ENCODE measurements around the gene KCNMB1. TPM values are rescaled to one million over a fixed set of nuclear protein-coding genes. Genes with fewer than 3 reads are reported as not detected.

KCNMB1 gene
- total RNA-seq, 1 donor from 2014 or later, result 0.03 TPM

GRCh38 chr5:170426149-170426767 lies 37.1 kb upstream of the KCNMB1 start:
- no peak for DNase-seq (ENCODE audit: low spot score)
- no peak overlapping the region for H3K27ac Mint-ChIP-seq
- no peaks in the 10 kb centered on the region for H3K36me3 Mint-ChIP-seq (ENCODE audit: low read depth)
- H3K9me3 Mint-ChIP-seq, result no peaks in the 10 kb centered on the region
- intact Hi-C loops (cut with micrococcal nuclease), result no loop called here
- peaks cover 21% of the 10 kb centered on the region for H3K27me3 Mint-ChIP-seq (ENCODE audit: insufficient read depth)
- H3K4me1 Mint-ChIP-seq (ENCODE audit: low read depth), result no peaks in the 10 kb centered on the region
- H3K4me3 Mint-ChIP-seq, result no peak overlapping the region

DNA sequence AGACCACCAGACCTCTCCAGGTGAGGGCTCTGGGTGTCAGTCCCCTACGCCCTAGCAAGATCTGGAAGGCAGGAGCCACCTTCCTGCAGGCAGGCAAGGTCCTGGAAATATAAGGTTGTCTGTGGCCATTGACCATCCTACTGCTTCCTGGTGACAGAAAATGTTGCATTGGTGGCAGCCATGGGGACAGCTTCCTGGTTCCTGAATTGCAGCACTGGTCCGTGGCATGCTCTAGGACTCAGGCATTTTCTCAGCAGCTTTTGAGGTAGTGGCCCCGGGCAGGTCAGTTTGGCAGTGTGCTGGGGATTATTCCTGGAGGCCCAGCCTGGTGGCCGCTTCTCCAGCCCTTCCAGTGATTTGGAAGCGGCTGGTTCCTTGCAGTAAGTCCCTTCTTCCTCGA lies 36.6 kb upstream of the KCNMB1 start:
- intact Hi-C loops (cut with micrococcal nuclease), result no loop called here
- Mint-ChIP-seq H3K4me1 (ENCODE audit: low read depth) (no peaks in the 10 kb centered on the region), H3K9me3 (no peaks in the 10 kb centered on the region), H3K4me3 (no peak overlapping the region), H3K27ac (no peak overlapping the region), H3K27me3 (ENCODE audit: insufficient read depth) (peaks cover 21% of the 10 kb centered on the region), H3K36me3 (ENCODE audit: low read depth) (no peaks in the 10 kb centered on the region)
- DNase-seq (ENCODE audit: low spot score), result no peak

GRCh38 chr5:170424629-170425028 lies 35.5 kb upstream of the KCNMB1 start:
- H3K9me3 Mint-ChIP-seq, result no peaks in the 10 kb centered on the region
- peaks cover 17% of the 10 kb centered on the region for H3K27me3 Mint-ChIP-seq (ENCODE audit: insufficient read depth)
- H3K4me1 Mint-ChIP-seq (ENCODE audit: low read depth), result no peaks in the 10 kb centered on the region
- no peaks in the 10 kb centered on the region for H3K36me3 Mint-ChIP-seq (ENCODE audit: low read depth)
- intact Hi-C loops (cut with micrococcal nuclease), result no loop called here
- H3K27ac Mint-ChIP-seq, result no peak overlapping the region
- no peak overlapping the region for H3K4me3 Mint-ChIP-seq
- no peak for DNase-seq (ENCODE audit: low spot score)

DNA sequence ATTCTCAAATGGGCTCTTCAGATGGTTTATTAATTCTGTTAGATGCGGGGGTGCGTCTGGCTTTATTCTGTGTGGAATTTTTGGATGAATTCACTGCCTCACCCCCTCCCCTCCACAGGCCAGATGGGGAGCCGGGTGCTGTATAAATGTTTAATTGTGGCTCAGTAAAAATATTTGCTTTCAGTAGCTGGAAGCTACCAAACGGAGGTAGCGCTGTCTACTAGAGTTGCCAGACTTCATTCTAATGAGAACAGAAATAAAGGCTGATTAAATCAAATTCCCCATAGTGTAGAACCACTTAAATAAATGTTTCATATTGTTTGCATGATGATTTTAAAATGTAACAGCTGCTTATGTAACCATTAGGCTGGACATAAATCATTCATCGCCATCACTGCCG lies 34.5 kb upstream of the KCNMB1 start:
- H3K4me3 Mint-ChIP-seq, result no peak overlapping the region
- intact Hi-C loops (cut with micrococcal nuclease), result no loop called here
- no peak for DNase-seq (ENCODE audit: low spot score)
- H3K27ac Mint-ChIP-seq, result no peak overlapping the region
- H3K27me3 Mint-ChIP-seq (ENCODE audit: insufficient read depth), result peaks cover 23% of the 10 kb centered on the region
- no peaks in the 10 kb centered on the region for H3K9me3 Mint-ChIP-seq
- H3K36me3 Mint-ChIP-seq (ENCODE audit: low read depth), result no peaks in the 10 kb centered on the region
- no peaks in the 10 kb centered on the region for H3K4me1 Mint-ChIP-seq (ENCODE audit: low read depth)

- intact Hi-C loops (cut with micrococcal nuclease), result loop anchor here (1.0 to 2.0 kb wide), 2 partner anchors 153 to 322 kb away; no protein-coding TSS in a partner anchor
- H3K27me3 Mint-ChIP-seq (ENCODE audit: insufficient read depth), result peaks cover 25% of the 10 kb centered on the region
- no peak for DNase-seq (ENCODE audit: low spot score)
These were observed 32.7 kb upstream of the KCNMB1 start for GRCh38 chr5:170421826-170422225.

DNA sequence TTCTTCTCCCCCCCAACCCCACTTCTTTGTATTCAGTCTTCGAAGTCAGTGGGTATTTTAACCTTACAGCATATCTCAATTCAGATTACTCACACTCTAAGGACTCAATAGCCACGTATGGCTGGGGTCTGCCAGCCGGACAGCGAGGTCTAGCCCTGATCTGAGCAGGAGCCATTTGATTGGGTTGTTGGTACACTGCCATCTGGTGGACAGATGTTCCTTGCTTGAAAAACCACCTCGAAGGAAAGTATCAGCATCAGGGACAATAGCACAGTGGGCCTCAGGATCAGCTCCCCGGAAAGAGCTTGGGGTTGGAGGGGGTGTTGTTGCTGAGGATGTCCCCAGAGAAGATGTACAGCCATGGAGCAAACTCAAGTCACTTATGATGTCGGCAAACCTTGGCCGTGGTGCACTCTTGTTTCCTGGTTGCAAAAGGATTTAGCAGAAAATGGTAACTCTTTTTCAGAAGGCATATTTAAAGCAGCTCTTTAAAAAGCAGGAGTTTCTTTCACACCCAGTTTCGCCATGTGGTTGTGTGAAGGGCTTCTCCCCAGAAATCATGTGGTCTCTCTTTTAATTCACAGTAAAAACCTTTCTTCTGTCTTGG lies 31.7 kb upstream of the KCNMB1 start:
- intact Hi-C loops (cut with micrococcal nuclease), result loop anchor here (1.0 to 2.0 kb wide), 4 partner anchors 82 to 321 kb away; no protein-coding TSS in a partner anchor
- H3K4me1 Mint-ChIP-seq (ENCODE audit: low read depth), result no peaks in the 10 kb centered on the region
- peaks cover 25% of the 10 kb centered on the region for H3K27me3 Mint-ChIP-seq (ENCODE audit: insufficient read depth)
- H3K36me3 Mint-ChIP-seq (ENCODE audit: low read depth), result no peaks in the 10 kb centered on the region
- H3K27ac Mint-ChIP-seq, result no peak overlapping the region
- no peaks in the 10 kb centered on the region for H3K9me3 Mint-ChIP-seq
- peak; percentile 20 for DNase-seq (ENCODE audit: low spot score)
- H3K4me3 Mint-ChIP-seq, result no peak overlapping the region

More at GRCh38 chr5:170421826-170422225, 32.7 kb upstream of the KCNMB1 start:
- no peak overlapping the region for H3K4me3 Mint-ChIP-seq
- no peaks in the 10 kb centered on the region for H3K36me3 Mint-ChIP-seq (ENCODE audit: low read depth)
- H3K27ac Mint-ChIP-seq, result no peak overlapping the region
- no peaks in the 10 kb centered on the region for H3K9me3 Mint-ChIP-seq
- no peaks in the 10 kb centered on the region for H3K4me1 Mint-ChIP-seq (ENCODE audit: low read depth)

GRCh38 chr5:170419643-170420042 lies 30.5 kb upstream of the KCNMB1 start:
- no peak overlapping the region for H3K4me3 Mint-ChIP-seq
- no peak overlapping the region for H3K27ac Mint-ChIP-seq
- no peak for DNase-seq (ENCODE audit: low spot score)
- H3K27me3 Mint-ChIP-seq (ENCODE audit: insufficient read depth), result peaks cover 29% of the 10 kb centered on the region
- H3K36me3 Mint-ChIP-seq (ENCODE audit: low read depth), result no peaks in the 10 kb centered on the region
- intact Hi-C loops (cut with micrococcal nuclease), result loop anchor here (1.0 to 2.0 kb wide), 3 partner anchors 80 to 193 kb away; no protein-coding TSS in a partner anchor
- H3K9me3 Mint-ChIP-seq, result no peaks in the 10 kb centered on the region
- no peaks in the 10 kb centered on the region for H3K4me1 Mint-ChIP-seq (ENCODE audit: low read depth)

GRCh38 chr5:170418736-170419135 lies 29.6 kb upstream of the KCNMB1 start:
- Mint-ChIP-seq H3K4me3 (no peak overlapping the region), H3K27ac (no peak overlapping the region), H3K9me3 (no peaks in the 10 kb centered on the region), H3K4me1 (ENCODE audit: low read depth) (no peaks in the 10 kb centered on the region), H3K36me3 (ENCODE audit: low read depth) (no peaks in the 10 kb centered on the region), H3K27me3 (ENCODE audit: insufficient read depth) (peaks cover 29% of the 10 kb centered on the region)
- intact Hi-C loops (cut with micrococcal nuclease), result no loop called here
- DNase-seq (ENCODE audit: low spot score), result no peak

- Mint-ChIP-seq H3K4me1 (ENCODE audit: low read depth) (no peaks in the 10 kb centered on the region), H3K9me3 (no peaks in the 10 kb centered on the region), H3K4me3 (no peak overlapping the region), H3K27me3 (ENCODE audit: insufficient read depth) (peaks cover 14% of the 10 kb centered on the region), H3K27ac (no peak overlapping the region), H3K36me3 (ENCODE audit: low read depth) (no peaks in the 10 kb centered on the region)
- intact Hi-C loops (cut with micrococcal nuclease), result no loop called here
- DNase-seq (ENCODE audit: low spot score), result no peak
These were observed 27.4 kb upstream of the KCNMB1 start for GRCh38 chr5:170416526-170416925.

DNA sequence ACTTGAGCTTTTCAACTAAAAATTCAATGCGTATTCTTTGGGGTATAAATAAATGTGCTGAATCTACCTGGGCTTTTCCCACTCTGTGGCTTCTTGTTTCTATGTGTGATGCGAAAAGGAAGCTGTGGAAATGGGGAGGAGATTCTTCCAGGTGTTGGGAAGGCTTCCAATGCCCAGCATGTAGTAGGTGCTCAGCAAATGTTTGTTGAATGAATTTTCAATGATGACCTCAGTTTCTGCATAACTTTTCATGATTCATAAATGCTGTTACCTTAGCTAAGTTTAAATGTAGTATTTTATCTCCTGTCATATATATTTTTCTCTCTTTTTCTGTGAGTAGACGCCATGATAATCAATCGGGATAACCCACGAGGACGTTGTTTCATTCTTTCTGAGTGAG lies 25.6 kb upstream of the KCNMB1 start:
- intact Hi-C loops (cut with micrococcal nuclease), result no loop called here
- Mint-ChIP-seq H3K9me3 (no peaks in the 10 kb centered on the region), H3K27me3 (ENCODE audit: insufficient read depth) (peaks cover 12% of the 10 kb centered on the region), H3K36me3 (ENCODE audit: low read depth) (no peaks in the 10 kb centered on the region), H3K4me3 (no peak overlapping the region), H3K4me1 (ENCODE audit: low read depth) (no peaks in the 10 kb centered on the region), H3K27ac (no peak overlapping the region)
- DNase-seq (ENCODE audit: low spot score), result no peak

GRCh38 chr5:170413897-170414296 lies 24.7 kb upstream of the KCNMB1 start:
- Mint-ChIP-seq H3K27me3 (ENCODE audit: insufficient read depth) (peaks cover 8% of the 10 kb centered on the region), H3K36me3 (ENCODE audit: low read depth) (no peaks in the 10 kb centered on the region)
- intact Hi-C loops (cut with micrococcal nuclease), result no loop called here

GRCh38 chr5:170411100-170411499 lies 21.9 kb upstream of the KCNMB1 start:
- H3K36me3 Mint-ChIP-seq (ENCODE audit: low read depth), result no peaks in the 10 kb centered on the region
- no peak overlapping the region for H3K27ac Mint-ChIP-seq
- H3K9me3 Mint-ChIP-seq, result no peaks in the 10 kb centered on the region
- peaks cover 7% of the 10 kb centered on the region for H3K27me3 Mint-ChIP-seq (ENCODE audit: insufficient read depth)
- intact Hi-C loops (cut with micrococcal nuclease), result no loop called here
- H3K4me3 Mint-ChIP-seq, result no peak overlapping the region
- H3K4me1 Mint-ChIP-seq (ENCODE audit: low read depth), result no peaks in the 10 kb centered on the region
- peak; percentile 9 for DNase-seq (ENCODE audit: low spot score)

More at GRCh38 chr5:170413897-170414296, 24.7 kb upstream of the KCNMB1 start:
- no peak overlapping the region for H3K27ac Mint-ChIP-seq
- DNase-seq (ENCODE audit: low spot score), result no peak
- H3K4me3 Mint-ChIP-seq, result no peak overlapping the region
- H3K9me3 Mint-ChIP-seq, result no peaks in the 10 kb centered on the region
- H3K4me1 Mint-ChIP-seq (ENCODE audit: low read depth), result no peaks in the 10 kb centered on the region

DNA sequence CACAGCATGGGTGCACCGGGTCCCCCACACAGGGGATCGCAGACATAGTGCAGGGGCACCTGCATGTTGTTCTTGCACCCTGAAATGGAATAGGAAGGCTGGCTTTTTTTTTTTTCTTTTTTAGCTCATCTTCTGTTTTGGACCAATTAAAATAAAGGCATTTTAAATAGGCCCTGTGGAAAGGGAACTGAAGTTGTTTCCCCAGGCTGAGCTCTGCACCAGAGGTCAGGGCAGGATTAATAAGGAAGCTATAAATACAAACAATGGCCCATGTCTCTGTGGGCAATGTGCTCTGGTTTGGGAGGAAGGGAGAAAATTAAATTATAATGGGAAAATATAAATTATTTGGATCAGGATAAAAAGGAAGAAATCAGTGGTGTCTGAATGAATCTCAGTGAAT lies 21.2 kb upstream of the KCNMB1 start:
- peaks cover 7% of the 10 kb centered on the region for H3K27me3 Mint-ChIP-seq (ENCODE audit: insufficient read depth)
- no peaks in the 10 kb centered on the region for H3K9me3 Mint-ChIP-seq
- H3K4me3 Mint-ChIP-seq, result no peak overlapping the region
- no peak overlapping the region for H3K27ac Mint-ChIP-seq
- no peak for DNase-seq (ENCODE audit: low spot score)
- intact Hi-C loops (cut with micrococcal nuclease), result no loop called here
- no peaks in the 10 kb centered on the region for H3K4me1 Mint-ChIP-seq (ENCODE audit: low read depth)
- H3K36me3 Mint-ChIP-seq (ENCODE audit: low read depth), result no peaks in the 10 kb centered on the region

Measured in activated T-helper 1 cell treated with anti-CD3 and anti-CD28 coated beads, Interleukin-12 subunit alpha, Interleukin-12 subunit beta, Interleukin-2, Interleukin-4 antibody, amounts not matched to agents 30 ng/mL and 10 ng/mL and 1 ng/mL, durations not matched to agents 14 hours and 24 hours and 36 hours (primary cell).